Large intestine (tissue), 3 donors: ENCODE data around the gene PTPRK. TPM values are rescaled to one million over a fixed set of nuclear protein-coding genes. Genes with fewer than 3 reads are reported as not detected.
A peak's percentile ranks its signal among the peaks of the same experiment; 100 is the strongest.

ENCODE experiments used
- DNase-seq, 2 donors: peaks; one replicate each; pipeline versions ENCODE4 v3.0.0 to v3.0.0-alpha.2; 2013
- H3K27ac ChIP-seq: one replicate; pipeline ENCODE4 v1.5.1; 2013; ENCODE audit warnings: low read length
- H3K27me3 ChIP-seq: 2 replicates; pipeline ENCODE4 v1.6.1; 2013; ENCODE audit warnings: low read length; ENCODE audit not compliant: control insufficient read depth, insufficient read depth
- H3K36me3 ChIP-seq: 2 replicates; pipeline ENCODE4 v1.6.1; 2013; ENCODE audit warnings: low read length; ENCODE audit not compliant: control insufficient read depth, insufficient read depth
- H3K4me1 ChIP-seq: one replicate; pipeline ENCODE4 v1.6.1; 2013; ENCODE audit warnings: low read length; ENCODE audit not compliant: control insufficient read depth, insufficient read depth
- H3K4me3 ChIP-seq: one replicate; pipeline ENCODE4 v1.5.1; 2013; ENCODE audit warnings: low read length
- H3K9me3 ChIP-seq: one replicate; pipeline ENCODE4 v1.6.1; 2013; ENCODE audit warnings: mild to moderate bottlenecking, low read depth, low read length, moderate library complexity; ENCODE audit not compliant: control insufficient read depth
- WGBS: methylation state at CpG from one replicate; pipeline ENCODE4 v1.1.5; 2013; ENCODE audit warnings: low lambda C conversion rate; ENCODE audit not compliant: insufficient coverage; 5-methylcytosine and 5-hydroxymethylcytosine counted together
- polyA plus RNA-seq: library from polyadenylated mRNA; unstranded; fragments of 120-200 nt; gene quantifications from one replicate; pipeline ENCODE4 v1.2.1, GENCODE V29; 2013

PTPRK gene
- polyA plus RNA-seq, 1 donor, result 65.4 TPM

DNA sequence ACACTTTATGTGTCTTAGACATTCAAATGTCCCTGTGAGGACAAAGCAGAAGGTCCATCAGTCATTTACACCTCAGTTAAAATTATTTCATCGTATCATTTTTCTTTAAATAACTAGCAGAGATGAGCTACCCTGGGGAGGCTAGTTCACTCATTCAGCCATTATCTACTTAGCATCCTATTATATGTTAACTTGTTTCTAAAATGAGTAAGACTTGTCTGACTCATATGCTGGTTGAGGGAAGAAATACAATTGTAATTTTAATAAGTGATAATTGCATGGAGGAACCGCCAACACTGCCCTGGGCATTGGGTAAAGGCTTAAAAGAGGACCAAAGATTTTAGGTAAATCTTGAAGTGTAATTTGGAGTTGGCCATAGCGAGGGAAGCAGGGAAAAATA lies 12.4 kb upstream of the PTPRK start:
- no peaks in the 10 kb centered on the region for H3K27me3 ChIP-seq
- DNase-seq, result no peak
- no peak overlapping the region for H3K4me3 ChIP-seq
- 100% methylated on average over 1 of the region's 3 CpGs for WGBS
- H3K36me3 ChIP-seq, result no peaks in the 10 kb centered on the region
- H3K4me1 ChIP-seq, result no peaks in the 10 kb centered on the region
- no peaks in the 10 kb centered on the region for H3K9me3 ChIP-seq
- no peak overlapping the region for H3K27ac ChIP-seq

DNA sequence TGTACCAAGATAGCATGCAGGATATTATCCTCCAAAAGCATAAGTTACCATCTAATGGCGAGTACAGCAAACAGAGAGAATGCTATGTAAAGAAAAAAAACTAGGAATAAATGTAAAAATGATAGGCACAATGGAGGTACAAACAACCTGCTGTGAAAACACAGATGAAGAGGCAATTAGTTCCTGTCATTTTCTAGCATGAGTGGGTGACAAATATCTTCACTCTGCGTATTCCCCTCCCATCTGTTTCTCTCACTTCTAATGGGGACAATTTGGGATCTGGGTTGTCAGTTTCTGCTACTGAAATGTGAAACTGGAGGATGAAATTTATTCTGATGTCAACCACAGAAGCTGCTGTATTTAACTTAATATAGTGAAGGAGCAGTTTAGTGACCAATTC lies 11.7 kb upstream of the PTPRK start:
- WGBS, result 100% methylated on average over 1 of the region's 2 CpGs
- no peak for DNase-seq
- Histone ChIP-seq H3K9me3 (no peaks in the 10 kb centered on the region), H3K4me1 (no peaks in the 10 kb centered on the region), H3K27me3 (no peaks in the 10 kb centered on the region), H3K36me3 (no peaks in the 10 kb centered on the region), H3K4me3 (no peak overlapping the region), H3K27ac (no peak overlapping the region)

GRCh38 chr6:128531696-128532095 lies 11.3 kb upstream of the PTPRK start:
- Histone ChIP-seq H3K27ac (no peak overlapping the region), H3K4me3 (no peak overlapping the region), H3K4me1 (no peaks in the 10 kb centered on the region), H3K9me3 (no peaks in the 10 kb centered on the region), H3K27me3 (no peaks in the 10 kb centered on the region), H3K36me3 (no peaks in the 10 kb centered on the region)
- DNase-seq, result no peak
- 92% methylated on average over 2 of the region's 2 CpGs for WGBS

- no peak overlapping the region for H3K4me3 ChIP-seq
- H3K27ac ChIP-seq, result no peak overlapping the region
- H3K27me3 ChIP-seq, result no peaks in the 10 kb centered on the region
- H3K4me1 ChIP-seq, result no peaks in the 10 kb centered on the region
- no peak for DNase-seq
- no peaks in the 10 kb centered on the region for H3K9me3 ChIP-seq
- H3K36me3 ChIP-seq, result no peaks in the 10 kb centered on the region
Observed at GRCh38 chr6:128528241-128528640, 7.8 kb upstream of the PTPRK start.

GRCh38 chr6:128527375-128527774 lies 7.0 kb upstream of the PTPRK start:
- WGBS, result 83% methylated on average over 1 of the region's 1 CpG
- no peaks in the 10 kb centered on the region for H3K4me1 ChIP-seq
- no peaks in the 10 kb centered on the region for H3K36me3 ChIP-seq
- no peaks in the 10 kb centered on the region for H3K27me3 ChIP-seq
- no peak overlapping the region for H3K4me3 ChIP-seq
- H3K27ac ChIP-seq, result no peak overlapping the region
- H3K9me3 ChIP-seq, result no peaks in the 10 kb centered on the region
- no peak for DNase-seq

GRCh38 chr6:128526152-128526914 lies 5.9 kb upstream of the PTPRK start:
- no peak overlapping the region for H3K27ac ChIP-seq
- H3K4me1 ChIP-seq, result no peaks in the 10 kb centered on the region
- no peaks in the 10 kb centered on the region for H3K9me3 ChIP-seq
- DNase-seq, result no peak
- no CpG with 5 or more reads among the region's 5 CpGs for WGBS
- H3K36me3 ChIP-seq, result no peaks in the 10 kb centered on the region
- no peak overlapping the region for H3K4me3 ChIP-seq
- no peaks in the 10 kb centered on the region for H3K27me3 ChIP-seq

GRCh38 chr6:128525406-128525805 lies 5.0 kb upstream of the PTPRK start:
- Histone ChIP-seq H3K4me3 (no peak overlapping the region), H3K27me3 (no peaks in the 10 kb centered on the region), H3K27ac (no peak overlapping the region), H3K36me3 (no peaks in the 10 kb centered on the region), H3K9me3 (no peaks in the 10 kb centered on the region), H3K4me1 (no peaks in the 10 kb centered on the region)
- DNase-seq, result no peak
- WGBS, result no CpG with 5 or more reads among the region's 2 CpGs

GRCh38 chr6:128521282-128521632 lies 858 bp upstream of the PTPRK start:
- Histone ChIP-seq H3K27ac (peak overlapping the region; percentile 94), H3K27me3 (no peaks in the 10 kb centered on the region), H3K36me3 (no peaks in the 10 kb centered on the region), H3K9me3 (no peaks in the 10 kb centered on the region), H3K4me1 (peaks cover 2% of the 10 kb centered on the region), H3K4me3 (peak overlapping the region; percentile 99)
- no peak for DNase-seq
- no CpG with 5 or more reads among the region's 2 CpGs for WGBS

DNA sequence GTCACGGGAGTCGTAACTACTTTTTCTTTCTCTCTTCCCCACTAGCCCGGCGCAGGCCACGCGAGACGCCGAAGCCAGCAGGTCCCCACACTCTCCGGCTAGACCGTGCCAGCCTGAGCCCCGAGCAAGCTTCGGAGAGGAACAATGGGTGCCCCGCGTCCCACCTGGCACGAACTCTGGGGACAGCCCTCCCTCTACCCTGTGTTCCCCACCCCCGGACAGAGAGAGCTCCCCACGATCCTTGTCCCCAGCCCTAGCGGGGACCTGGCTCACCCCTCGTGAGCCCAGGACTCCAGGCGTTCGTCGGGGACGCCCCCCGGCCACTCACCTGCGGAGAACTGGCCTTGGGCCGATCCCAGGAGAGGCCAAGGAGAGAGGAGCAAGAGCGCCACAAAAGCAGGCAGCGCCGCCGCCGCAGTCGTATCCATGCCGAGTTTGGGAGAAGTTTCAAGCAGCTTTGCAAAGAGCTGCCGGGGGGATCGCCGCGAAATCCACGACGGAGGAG lies 416 bp downstream of the PTPRK start:
- no peaks in the 10 kb centered on the region for H3K9me3 ChIP-seq
- WGBS, result no CpG with 5 or more reads among the region's 39 CpGs
- peak overlapping the region; percentile 97 for H3K27ac ChIP-seq
- no peaks in the 10 kb centered on the region for H3K27me3 ChIP-seq
- peak overlapping the region; percentile 99 for H3K4me3 ChIP-seq
- H3K4me1 ChIP-seq, result peaks cover 2% of the 10 kb centered on the region
- H3K36me3 ChIP-seq, result no peaks in the 10 kb centered on the region
- DNase-seq, result no peak

- Histone ChIP-seq H3K27me3 (no peaks in the 10 kb centered on the region), H3K9me3 (no peaks in the 10 kb centered on the region), H3K36me3 (no peaks in the 10 kb centered on the region), H3K4me3 (peak overlapping the region; percentile 99), H3K27ac (peak overlapping the region; percentile 97), H3K4me1 (peaks cover 2% of the 10 kb centered on the region)
- DNase-seq, result peak; percentile 42 to 82
- no CpG with 5 or more reads among the region's 46 CpGs for WGBS
Observed at GRCh38 chr6:128519132-128519930, 1.1 kb downstream of the PTPRK start.
